NCI-H2107 (cell line): ENCODE data around the gene STXBP5L.
"Not testable (repeated sequence)": the region's sequence is repeated elsewhere in the genome, so short reads cannot be mapped to it uniquely, and the experiment has no call there.

ENCODE experiments used
- DNase-seq: peaks from one replicate; lab custom pipeline; 2025; lab: John Stamatoyannopoulos, UW

STXBP5L gene

GRCh38 chr3:121230194-121230593 is 322.2 kb downstream of the STXBP5L start:
- not testable (repeated sequence) for DNase-seq

GRCh38 chr3:121231872-121232271 is 323.9 kb downstream of the STXBP5L start:
- no peak for DNase-seq

- DNase-seq = no peak
These were observed 324.6 kb downstream of the STXBP5L start for GRCh38 chr3:121232309-121233225.

DNA sequence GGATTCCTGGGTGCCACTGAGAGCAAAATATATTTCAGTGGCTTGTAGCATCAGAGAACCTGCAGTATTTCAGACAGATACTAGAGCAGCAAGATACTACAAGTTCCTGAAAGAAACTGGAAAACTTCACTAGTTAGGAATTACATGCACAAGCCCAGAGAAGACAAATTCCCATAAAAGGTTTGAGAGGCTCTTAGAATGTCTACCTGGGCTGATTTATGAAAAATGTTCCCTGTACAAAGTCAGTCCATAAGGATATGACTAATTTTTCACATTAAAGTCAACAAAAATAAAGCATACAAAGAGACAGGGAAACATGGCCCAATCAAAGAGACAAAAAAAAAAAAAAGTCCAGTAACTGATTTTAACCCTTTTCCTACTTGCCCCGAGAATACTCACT is 335.2 kb downstream of the STXBP5L start:
- no peak for DNase-seq

- no peak for DNase-seq
These were observed 344.7 kb downstream of the STXBP5L start for GRCh38 chr3:121252676-121253075.

- DNase-seq = no peak
These were observed 361.4 kb downstream of the STXBP5L start for GRCh38 chr3:121269389-121269788.

GRCh38 chr3:121274411-121274810 is 366.4 kb downstream of the STXBP5L start:
- DNase-seq = no peak

DNA sequence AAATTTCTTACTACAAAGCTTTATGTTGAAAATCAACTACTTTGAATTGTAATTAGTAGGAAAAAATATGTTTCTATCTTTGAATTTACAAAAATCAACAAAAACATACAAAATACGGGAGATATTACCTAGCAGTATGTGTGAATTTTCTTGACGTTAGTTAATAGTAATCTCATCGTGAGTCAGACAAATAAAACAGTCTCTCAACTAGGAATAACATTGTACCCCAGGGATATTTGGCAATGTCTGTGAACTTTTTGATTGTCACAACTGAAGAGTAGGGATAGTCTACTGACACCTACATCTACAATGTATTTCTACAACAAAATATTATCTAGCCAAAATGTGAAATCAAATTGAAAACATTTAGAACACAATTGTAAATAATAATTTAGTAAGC is 387.4 kb downstream of the STXBP5L start:
- no peak for DNase-seq

DNA sequence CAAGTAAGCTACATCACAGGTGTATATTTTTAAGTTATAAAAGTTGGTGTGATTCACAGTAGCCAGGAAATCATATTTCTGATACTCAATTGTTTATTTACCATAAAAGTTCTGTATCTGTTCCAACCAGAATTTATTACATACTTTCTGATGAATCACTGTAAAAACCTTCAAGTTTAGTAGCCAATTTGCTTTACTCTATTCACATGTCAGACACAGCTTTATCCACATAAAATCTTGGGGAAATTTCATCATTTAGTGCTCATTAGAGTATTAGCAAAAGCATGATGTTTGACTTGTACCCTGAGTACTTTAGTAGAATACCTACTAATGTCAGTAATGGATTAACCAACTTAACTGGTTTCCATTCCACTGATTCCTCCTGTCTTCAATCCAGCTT is 388.0 kb downstream of the STXBP5L start:
- no peak for DNase-seq

GRCh38 chr3:121324320-121324719 is 416.3 kb downstream of the STXBP5L start:
- DNase-seq = no peak

GRCh38 chr3:121330118-121330517 is 422.1 kb downstream of the STXBP5L start:
- no peak for DNase-seq

DNA sequence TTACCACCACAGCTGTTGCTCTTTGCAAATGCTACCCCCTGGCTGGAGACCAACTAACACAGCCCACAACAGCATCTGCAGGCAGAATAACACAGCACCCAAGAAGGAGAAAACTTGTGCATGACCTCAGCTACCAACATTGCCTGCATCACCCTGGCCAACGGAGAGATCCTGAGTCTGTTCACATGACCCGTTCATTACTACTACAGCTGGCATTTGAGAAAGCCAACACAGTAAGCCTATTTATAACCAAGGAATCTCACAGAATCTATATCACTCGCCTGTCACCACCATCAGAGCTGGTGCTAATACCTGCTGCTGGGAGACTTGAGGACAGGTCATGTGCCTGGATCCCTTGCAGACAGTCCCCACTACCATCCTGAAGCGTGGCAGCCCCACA is 422.6 kb downstream of the STXBP5L start:
- no peak for DNase-seq

DNA sequence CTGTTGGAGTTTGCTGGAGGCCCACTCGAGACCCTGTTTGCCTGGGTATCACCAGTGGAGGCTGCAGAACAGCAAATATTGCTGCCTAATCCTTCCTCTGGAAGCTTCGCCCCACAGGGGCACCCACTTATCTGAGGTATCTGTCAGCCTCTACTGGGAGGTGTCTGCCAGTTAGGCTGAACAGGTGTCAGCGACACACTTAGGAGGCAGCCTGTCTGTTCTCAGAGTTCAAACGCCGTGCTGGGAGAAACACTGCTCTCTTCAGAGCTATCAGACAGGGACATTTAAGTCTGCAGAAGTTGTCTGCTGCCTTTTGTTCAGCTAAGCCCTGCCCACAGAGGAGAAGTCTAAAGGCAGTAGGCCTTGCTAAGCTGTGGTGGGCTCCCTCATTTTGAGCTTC is 448.0 kb downstream of the STXBP5L start:
- DNase-seq = not testable (repeated sequence)

GRCh38 chr3:121362035-121362734 is 454.2 kb downstream of the STXBP5L start:
- no peak for DNase-seq

- DNase-seq = not testable (repeated sequence)
These were observed 480.3 kb downstream of the STXBP5L start for GRCh38 chr3:121388308-121388707.

- DNase-seq = not testable (repeated sequence)
These were observed 488.0 kb downstream of the STXBP5L start for GRCh38 chr3:121395967-121396366.

GRCh38 chr3:121398051-121398450 is 490.0 kb downstream of the STXBP5L start:
- DNase-seq = not testable (repeated sequence)

GRCh38 chr3:121399820-121400219 is 491.8 kb downstream of the STXBP5L start:
- no peak for DNase-seq

- DNase-seq = no peak
These were observed 497.6 kb downstream of the STXBP5L start for GRCh38 chr3:121405631-121406030.

GRCh38 chr3:121411523-121411922 is 503.5 kb downstream of the STXBP5L start:
- DNase-seq = no peak

GRCh38 chr3:121414924-121415323 is 506.9 kb downstream of the STXBP5L start:
- DNase-seq = no peak

- no peak for DNase-seq
These were observed 510.2 kb downstream of the STXBP5L start for GRCh38 chr3:121418182-121418581.

- no peak for DNase-seq
These were observed 516.5 kb downstream of the STXBP5L start for GRCh38 chr3:121424549-121424948.
